Measurements from ENCODE around the gene NLRP7. TPM values are rescaled to one million over a fixed set of nuclear protein-coding genes. Genes with fewer than 3 reads are reported as not detected.
"Not testable (repeated sequence)": the region's sequence is repeated elsewhere in the genome, so short reads cannot be mapped to it uniquely, and the experiment has no call there.

NLRP7 gene
- total RNA-seq, 1 donor from 2014 or later = not detected

- not testable (repeated sequence) for DNase-seq (ENCODE audit: low spot score); ATAC-seq
Observed at GRCh38 chr19:54919646-54920563, 27.4 kb downstream of the NLRP7 start.

- no peak for DNase-seq (ENCODE audit: low spot score)
- no peak for ATAC-seq
Observed at GRCh38 chr19:54918499-54918898, 28.8 kb downstream of the NLRP7 start.

GRCh38 chr19:54916822-54917221 is 30.5 kb downstream of the NLRP7 start:
- ATAC-seq = peak; percentile 16

GRCh38 chr19:54907899-54908298 is 39.4 kb downstream of the NLRP7 start:
- not testable (repeated sequence) for DNase-seq (ENCODE audit: low spot score); ATAC-seq

More at GRCh38 chr19:54916822-54917221, 30.5 kb downstream of the NLRP7 start:
- no peak for DNase-seq (ENCODE audit: low spot score)

- DNase-seq (ENCODE audit: low spot score) (no peak), ATAC-seq (no peak)
Observed at GRCh38 chr19:54906819-54907218, 40.5 kb downstream of the NLRP7 start.

- ATAC-seq = no peak
- no peak for DNase-seq (ENCODE audit: low spot score)
Observed at GRCh38 chr19:54905803-54906511, 41.4 kb downstream of the NLRP7 start, which contains the start of gene NCR1. Gene NCR1, plus strand, starts transcription at chr19:54906148. Its CDS starts 40 bp downstream, at chr19:54906188.

- ATAC-seq = no peak
Observed at GRCh38 chr19:54905421-54905802, 41.9 kb downstream of the NLRP7 start.

GRCh38 chr19:54904261-54904660 is 43.1 kb downstream of the NLRP7 start:
- not testable (repeated sequence) for ATAC-seq; DNase-seq (ENCODE audit: low spot score)

More at GRCh38 chr19:54905421-54905802, 41.9 kb downstream of the NLRP7 start:
- DNase-seq (ENCODE audit: low spot score) = no peak

GRCh38 chr19:54903303-54903702 is 44.0 kb downstream of the NLRP7 start:
- DNase-seq (ENCODE audit: low spot score) (no peak), ATAC-seq (no peak)

- DNase-seq (ENCODE audit: low spot score) (no peak), ATAC-seq (no peak)
Observed at GRCh38 chr19:54902061-54902460, 45.3 kb downstream of the NLRP7 start.

GRCh38 chr19:54901153-54901552 is 46.2 kb downstream of the NLRP7 start:
- not testable (repeated sequence) for DNase-seq (ENCODE audit: low spot score); ATAC-seq

GRCh38 chr19:54899646-54900045 is 47.7 kb downstream of the NLRP7 start:
- not testable (repeated sequence) for ATAC-seq; DNase-seq (ENCODE audit: low spot score)

GRCh38 chr19:54898685-54899084 is 48.6 kb downstream of the NLRP7 start:
- not testable (repeated sequence) for DNase-seq (ENCODE audit: low spot score); ATAC-seq

- ATAC-seq (no peak), DNase-seq (ENCODE audit: low spot score) (peak; percentile 12)
Observed at GRCh38 chr19:54896036-54896435, 51.3 kb downstream of the NLRP7 start.

- DNase-seq (ENCODE audit: low spot score) = peak; percentile 15
- not testable (repeated sequence) for ATAC-seq
Observed at GRCh38 chr19:54894106-54894505, 53.2 kb downstream of the NLRP7 start.

GRCh38 chr19:54893406-54893805 is 53.9 kb downstream of the NLRP7 start:
- ATAC-seq (no peak), DNase-seq (ENCODE audit: low spot score) (peak; percentile 15)

GRCh38 chr19:54889566-54889965 is 57.8 kb downstream of the NLRP7 start:
- ATAC-seq = no peak
- DNase-seq (ENCODE audit: low spot score) = no peak

GRCh38 chr19:54888239-54888638 is 59.1 kb downstream of the NLRP7 start:
- ATAC-seq = no peak
- no peak for DNase-seq (ENCODE audit: low spot score)

GRCh38 chr19:54883228-54883627 is 64.1 kb downstream of the NLRP7 start:
- no peak for DNase-seq (ENCODE audit: low spot score)
- ATAC-seq = no peak

- ATAC-seq = no peak
- no peak for DNase-seq (ENCODE audit: low spot score)
Observed at GRCh38 chr19:54882758-54883157, 64.6 kb downstream of the NLRP7 start.

- no peak for DNase-seq (ENCODE audit: low spot score)
- ATAC-seq = no peak
Observed at GRCh38 chr19:54881884-54882283, 65.4 kb downstream of the NLRP7 start.

GRCh38 chr19:54877471-54877870 is 69.9 kb downstream of the NLRP7 start:
- no peak for ATAC-seq
- DNase-seq (ENCODE audit: low spot score) = no peak
